ENCODE measurements around the gene WDR45.
A peak's percentile ranks its signal among the peaks of the same experiment; 100 is the strongest.

WDR45 gene

DNA sequence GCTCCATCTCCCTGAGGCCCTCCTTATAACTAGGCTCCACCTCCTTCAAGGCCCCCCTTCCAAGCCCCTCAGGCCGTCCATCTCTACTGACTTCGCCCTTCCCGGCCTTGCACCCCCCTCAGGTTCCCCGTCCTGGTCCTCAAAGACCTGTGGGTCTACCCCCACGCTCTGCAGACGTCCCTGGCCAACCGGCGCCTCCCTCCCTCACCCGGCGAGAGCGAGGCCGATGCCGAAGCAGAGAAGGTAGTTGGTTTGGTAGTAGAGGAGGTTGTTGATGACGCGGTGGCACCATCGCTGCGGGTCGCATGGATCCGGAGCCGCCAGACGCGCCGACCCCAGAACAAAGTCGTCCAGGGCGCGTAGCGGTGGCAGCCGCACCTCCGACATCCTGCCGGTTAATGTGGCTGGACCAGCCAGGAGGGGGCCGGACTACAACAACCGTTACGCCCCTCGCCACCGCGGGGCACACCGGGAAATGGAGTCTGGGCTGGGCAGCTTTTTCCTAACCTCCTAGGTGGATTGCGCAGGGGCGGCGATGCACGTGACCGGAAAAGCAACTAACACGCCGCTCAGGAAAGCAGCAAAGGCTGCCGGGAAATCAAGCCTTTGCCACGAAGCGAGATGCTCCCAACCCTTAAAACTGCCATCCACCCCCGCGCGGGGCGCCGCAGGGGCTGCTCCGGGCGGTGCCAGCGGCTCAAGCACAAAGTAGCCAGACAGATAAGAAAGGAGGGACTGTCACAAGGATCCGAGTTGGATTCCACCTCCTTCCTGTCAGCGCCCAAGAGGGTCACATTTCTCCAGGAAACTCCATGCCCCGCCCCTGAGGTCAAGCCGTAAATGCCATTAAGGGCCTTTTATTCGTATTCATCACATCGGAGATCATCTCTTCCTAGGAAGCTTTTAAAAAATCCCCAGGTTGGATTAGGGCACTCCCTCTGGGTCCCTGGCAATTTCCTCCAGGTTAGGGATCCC lies 5.8 kb downstream of the WDR45 start, which contains the start of gene PRAF2:
TSS of gene PRAF2 (minus strand) at position 402 of the 975 bp plus-strand sequence. CDS start at position 387, 15 bp downstream.
- DNase-seq = peak; percentile 80

DNA sequence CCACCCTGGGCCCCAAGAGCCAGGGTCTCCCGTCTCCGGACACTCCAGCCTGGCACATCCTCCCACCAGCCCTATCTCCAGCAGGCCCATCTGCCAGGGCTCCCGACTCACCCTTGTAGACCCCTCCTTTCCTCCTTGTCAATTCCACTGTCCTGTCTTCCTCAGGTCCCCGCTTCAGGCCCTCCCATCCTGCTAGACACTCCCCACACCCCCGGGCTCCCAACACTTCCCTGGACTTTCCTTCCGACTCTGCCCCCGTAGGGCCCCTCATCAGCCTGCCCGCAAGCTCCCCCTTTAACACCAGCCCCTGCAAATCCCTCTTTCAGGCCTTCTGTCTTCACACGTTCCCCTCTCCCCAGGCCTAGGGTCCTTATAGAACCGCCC lies 7.0 kb downstream of the WDR45 start:
- DNase-seq = no peak

DNA sequence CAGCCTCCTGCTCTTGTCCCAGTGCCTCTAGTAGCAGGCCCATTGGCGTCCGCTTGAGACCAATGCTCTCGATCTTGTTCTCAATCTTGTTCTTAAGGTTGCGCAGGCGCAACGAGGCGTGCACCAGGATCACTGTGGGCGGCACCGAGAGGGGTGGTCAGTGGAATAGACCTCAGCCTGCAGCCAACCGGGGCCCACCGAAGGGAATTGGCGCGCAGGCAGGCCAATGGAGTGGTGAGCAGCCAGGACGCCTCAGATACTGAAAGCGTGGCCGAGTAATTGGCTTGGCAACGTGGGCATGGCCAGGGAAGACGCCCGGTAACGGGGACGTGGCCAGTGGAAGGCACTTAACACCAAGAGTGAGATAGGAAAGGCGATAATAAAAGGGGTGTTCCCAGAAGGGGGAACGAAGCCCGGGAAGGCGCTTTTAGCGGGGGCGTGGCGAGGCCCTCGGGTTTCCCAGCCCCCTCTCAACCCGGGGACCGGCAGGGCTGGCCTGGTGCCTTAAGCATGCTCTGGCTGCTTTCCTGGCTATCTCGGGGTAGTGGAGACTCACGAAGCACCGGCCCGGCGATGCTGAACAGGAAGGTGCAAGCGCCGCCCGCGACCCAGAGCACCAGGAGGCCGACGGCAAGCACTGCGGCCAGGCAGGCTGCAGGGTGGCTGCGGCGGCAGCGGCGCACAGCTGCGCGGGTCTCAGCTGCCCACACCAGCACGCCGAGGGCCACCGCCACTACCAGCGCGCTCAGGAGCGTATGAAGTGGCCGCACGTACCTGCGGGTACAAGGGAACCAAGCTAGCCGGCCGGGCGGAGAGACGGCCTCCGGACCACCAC lies 7.6 kb downstream of the WDR45 start:
- DNase-seq = no peak

DNA sequence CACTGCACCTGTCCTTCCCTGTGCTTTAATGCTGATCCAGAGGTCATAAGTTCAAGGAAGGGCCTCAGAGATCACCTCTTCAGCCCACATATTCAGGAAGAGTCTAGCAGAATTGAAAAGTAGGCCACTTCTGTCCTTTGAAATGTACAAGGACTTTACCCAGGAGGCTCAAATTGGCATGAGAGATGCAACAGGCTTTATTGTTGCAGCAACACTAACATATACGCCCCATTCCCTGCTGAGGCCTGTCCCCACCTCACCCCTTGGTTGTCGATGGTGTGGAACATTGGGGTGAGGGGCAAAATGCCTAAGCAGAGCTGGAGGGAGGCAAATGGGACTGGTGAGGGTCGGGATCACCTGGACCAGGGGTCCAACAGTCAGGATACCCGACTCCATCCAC lies 8.7 kb downstream of the WDR45 start:
- no peak for DNase-seq

DNA sequence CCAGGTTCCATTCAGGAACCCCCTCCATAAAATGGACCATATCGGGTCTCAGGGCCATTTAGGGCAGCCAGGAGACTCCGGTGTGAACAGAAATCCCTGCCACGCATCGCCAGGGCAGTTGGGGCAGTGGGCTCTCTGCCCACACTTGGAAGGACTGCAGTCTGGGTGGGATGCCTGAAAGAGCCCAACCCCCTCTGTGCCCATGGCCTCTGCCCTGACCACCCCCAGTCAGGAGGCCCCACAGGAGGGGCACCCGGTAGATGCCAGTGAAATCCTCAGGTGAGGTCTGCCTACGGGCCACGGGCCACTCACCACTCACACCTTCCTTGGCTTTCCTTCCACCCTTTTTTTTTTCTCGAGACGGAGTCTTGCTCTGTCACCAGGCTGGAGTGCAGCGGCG lies 10.6 kb downstream of the WDR45 start:
- no peak for DNase-seq

GRCh38 chrX:49067285-49068120 lies 12.2 kb downstream of the WDR45 start:
- DNase-seq = no peak

DNA sequence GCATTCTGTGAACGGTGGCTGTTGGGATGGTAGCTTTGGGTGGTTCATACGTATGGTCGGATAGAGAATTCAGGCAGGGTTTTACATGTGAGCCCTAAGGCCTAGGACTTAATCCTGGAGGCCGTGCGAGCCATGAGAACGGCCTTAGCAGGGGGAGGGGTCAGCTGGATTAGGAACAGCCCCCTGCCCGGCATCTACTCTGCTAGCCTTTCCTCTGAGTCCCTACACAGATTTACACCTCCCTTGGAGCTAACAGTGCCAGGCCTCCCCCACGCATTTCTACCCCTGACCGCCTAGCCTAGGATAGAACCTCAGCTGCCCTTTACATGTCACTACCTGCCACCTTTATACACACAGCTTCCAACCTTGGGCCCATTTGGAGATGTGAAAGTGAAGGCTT lies 13.0 kb downstream of the WDR45 start:
- DNase-seq = no peak

GRCh38 chrX:49066278-49066677 lies 13.4 kb downstream of the WDR45 start:
- no peak for DNase-seq

- no peak for DNase-seq
Measured at GRCh38 chrX:49064735-49065134, 15.0 kb downstream of the WDR45 start.

DNA sequence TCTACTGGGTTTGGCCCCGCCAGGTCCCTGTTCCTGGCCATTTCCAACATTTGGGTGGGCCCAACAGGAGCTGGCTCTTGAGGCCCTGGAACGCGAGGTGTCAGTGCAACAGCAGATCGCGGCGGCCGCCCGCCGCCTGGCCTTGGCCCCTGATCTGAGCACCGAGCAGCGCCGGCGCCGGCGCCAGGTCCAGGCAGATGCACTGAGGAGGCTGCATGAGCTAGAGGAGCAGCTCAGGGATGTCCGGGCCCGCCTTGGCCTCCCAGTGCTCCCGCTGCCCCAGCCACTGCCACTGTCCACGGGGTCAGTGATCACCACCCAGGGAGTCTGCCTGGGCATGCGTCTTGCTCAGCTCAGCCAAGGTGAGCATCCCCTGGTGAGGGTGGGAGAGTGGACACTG lies 15.4 kb downstream of the WDR45 start:
- no peak for DNase-seq

GRCh38 chrX:49063715-49064114 lies 16.0 kb downstream of the WDR45 start:
- no peak for DNase-seq

DNA sequence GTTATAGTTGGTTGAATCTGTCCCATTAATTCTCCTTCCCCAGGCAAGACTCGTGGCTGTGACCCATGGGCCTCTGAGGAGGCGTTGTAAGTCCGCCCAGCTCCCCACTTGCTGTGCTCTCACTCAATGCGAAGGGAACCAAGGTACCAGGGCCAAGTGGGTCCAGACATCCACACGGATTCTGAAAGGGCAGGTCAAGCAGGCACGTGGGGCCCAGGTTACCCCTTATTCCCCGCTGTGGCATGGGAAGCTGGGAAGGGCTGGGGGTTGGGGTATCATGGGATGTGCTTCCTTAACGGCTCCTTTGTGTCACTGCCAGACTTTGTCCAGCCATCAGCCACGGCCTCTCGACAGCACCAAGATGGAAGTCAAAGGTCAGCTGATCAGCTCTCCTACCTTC lies 17.8 kb downstream of the WDR45 start:
- no peak for DNase-seq

DNA sequence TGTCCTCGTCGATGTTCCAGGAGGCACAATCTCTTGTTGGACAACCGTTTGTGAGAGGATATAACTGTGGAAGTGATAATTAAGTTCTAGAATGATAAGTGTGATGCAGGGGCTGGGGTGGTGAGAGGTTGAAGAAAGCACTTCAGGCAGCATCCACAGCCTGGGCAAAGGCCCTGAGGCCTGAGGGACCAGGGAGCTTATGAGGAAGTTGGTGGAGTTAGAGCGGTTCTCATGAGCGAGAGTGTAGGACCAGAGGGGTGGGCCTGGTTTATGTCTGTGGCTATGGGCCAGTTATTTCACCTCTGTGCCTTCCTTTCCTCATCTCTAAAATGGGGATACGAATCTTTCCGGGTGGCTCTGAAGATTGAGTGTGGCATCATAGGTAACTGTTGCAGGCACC lies 18.2 kb downstream of the WDR45 start:
- DNase-seq = no peak

DNA sequence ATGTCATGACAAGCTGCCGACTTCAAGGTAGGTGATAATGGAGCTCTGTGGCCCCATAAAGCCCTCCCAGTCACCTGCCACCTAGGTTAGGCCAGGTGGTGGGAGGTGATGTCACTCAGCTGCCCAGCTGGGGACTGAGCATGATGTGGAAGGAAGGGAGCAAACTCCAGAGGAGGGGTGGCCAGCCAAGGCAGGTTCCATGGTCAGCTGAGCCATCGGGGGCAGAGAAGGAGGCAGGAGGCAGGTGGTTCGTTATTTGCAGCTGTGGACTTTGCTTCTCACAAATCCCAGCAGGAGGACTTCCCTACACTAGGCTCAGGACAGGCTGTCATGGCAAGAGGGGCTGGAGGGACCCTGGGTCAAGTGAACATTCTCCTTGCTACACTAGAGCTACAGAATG lies 18.8 kb downstream of the WDR45 start:
- DNase-seq = no peak

DNA sequence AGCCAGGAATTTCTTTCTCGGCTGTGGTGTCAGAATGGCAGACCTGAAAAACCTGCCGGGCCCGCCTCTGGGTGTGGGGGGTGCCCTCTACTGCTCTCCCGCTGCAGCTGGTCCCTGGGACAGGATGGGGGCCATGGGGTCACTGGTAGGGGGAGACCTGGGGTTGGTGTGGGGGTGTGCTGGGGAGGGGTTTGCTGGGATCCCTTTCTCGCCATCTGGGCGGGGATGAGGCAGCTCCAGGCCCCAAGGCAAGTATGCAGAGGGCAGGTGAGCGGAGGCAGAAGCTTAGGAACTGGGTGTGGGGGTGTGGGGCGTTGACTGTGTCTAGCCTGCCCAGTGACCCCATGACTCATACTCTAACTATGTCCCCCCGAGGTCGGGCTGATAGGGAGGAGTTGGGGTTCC lies 20.0 kb downstream of the WDR45 start:
- no peak for DNase-seq

- no peak for DNase-seq
Measured at GRCh38 chrX:49059201-49059600, 20.5 kb downstream of the WDR45 start.

DNA sequence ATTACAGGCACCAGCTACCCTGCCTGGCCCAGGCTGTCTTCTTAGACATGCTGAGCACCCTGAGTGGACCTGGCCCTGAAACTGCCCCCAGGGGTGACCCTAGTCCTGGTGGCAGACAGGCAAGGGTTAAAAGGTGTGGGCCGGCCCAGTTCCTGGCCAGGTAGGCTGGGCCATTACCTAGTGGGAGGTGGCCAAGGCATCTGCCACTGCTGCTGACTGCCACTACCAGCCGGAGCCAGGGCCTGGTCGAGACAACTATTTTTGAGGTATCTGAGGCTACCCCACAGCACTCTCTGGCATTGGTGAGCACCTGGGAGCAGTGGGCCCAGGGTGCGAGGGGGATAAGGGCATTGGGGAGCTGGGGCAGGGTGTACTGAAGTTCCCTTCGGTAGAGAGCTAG lies 20.9 kb downstream of the WDR45 start, which contains the start of gene CCDC120:
TSS of gene CCDC120 (plus strand) at position 206 of the 400 bp plus-strand sequence. CDS start 3,043 bp downstream, outside the sequence.
- no peak for DNase-seq

GRCh38 chrX:49054073-49054762 lies 25.5 kb downstream of the WDR45 start:
- no peak for DNase-seq

DNA sequence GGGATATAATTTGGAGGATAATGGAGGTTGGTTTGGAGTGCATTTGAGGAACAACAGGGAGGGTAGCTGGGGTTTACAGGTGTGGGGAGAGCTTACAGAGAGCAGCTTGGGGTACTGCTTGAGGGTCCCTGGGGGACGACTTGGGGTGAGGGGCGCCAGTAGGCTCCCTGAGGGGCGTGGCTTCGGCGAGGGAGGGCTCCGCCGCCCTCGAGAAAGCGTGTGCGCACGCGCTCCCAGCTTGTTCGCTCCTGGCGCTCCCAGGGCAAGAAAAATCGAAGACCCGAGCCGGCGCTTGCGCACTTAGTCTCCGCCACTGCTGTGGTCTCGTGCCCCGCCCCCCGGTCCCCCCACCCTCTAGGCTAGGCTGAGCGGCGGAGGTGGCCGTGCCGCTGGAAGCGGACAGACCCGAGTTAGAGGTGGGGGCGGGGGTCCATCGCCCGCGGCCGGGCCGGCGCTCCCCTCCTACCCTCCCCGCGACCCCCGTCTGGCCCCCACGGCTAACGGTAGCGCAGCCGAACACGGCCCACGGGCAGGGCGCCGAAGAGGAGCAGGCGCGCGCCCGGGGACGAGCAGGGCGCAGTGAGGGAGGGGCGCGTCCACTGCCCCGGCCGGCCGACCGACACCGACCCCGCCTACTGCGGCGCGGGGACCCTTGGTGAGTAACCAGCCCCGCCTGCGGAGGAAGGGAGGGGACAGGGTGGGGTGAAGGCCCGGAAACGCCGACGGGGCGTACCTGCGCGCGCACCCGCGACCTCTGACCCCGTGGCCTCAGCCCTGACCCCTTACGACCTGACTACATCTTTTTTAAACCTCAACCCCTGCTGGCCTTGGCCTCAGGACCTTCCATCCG lies 26.2 kb downstream of the WDR45 start:
- DNase-seq = peak; percentile 53

GRCh38 chrX:49043987-49044281 lies 35.8 kb downstream of the WDR45 start:
- no peak for DNase-seq
